ENCODE results near the gene RNF224. TPM values are rescaled to one million over a fixed set of nuclear protein-coding genes. Genes with fewer than 3 reads are reported as not detected.

Gene RNF224
- total RNA-seq, 2 experiments from 2014 or later, result 0.14 TPM; not detected in 1

DNA sequence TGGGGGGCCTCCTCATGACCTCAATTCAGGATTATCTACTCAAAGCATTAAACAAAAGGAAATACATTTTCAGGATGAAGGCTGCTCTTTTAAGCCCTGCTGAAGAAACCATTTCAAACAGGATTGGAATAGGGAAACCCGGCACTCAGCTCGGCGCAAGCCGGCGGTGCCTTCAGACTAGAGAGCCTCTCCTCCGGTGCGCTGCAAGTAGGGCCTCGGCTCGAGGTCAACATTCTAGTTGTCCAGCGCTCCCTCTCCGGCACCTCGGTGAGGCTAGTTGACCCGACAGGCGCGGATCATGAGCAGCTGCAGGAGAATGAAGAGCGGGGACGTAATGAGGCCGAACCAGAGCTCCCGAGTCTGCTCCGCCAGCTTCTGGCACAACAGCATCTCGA, 22.6 kb upstream of the RNF224 start:
- CTCF ChIA-PET, result interaction anchor here (0.6 to 1.1 kb wide), 2 partner anchors 16 to 32 kb away, joined by 3 read pairs; no protein-coding TSS in a partner anchor
- Mint-ChIP-seq H3K27ac (peak overlapping the region; percentile 93), H3K4me1 (ENCODE audit: low read depth) (peaks cover 44% of the 10 kb centered on the region), H3K9me3 (no peaks in the 10 kb centered on the region), H3K36me3 (ENCODE audit: low read depth) (peaks cover 13% of the 10 kb centered on the region), H3K4me3 (peak overlapping the region; percentile 95), H3K27me3 (no peaks in the 10 kb centered on the region)
- intact Hi-C loops (cut with DNase I, micrococcal nuclease), result loop anchor here (1.0 kb wide), 2 partner anchors 16 to 19 kb away; partner anchors contain the start of genes ANAPC2 (in 1 of the 2) and SSNA1 (in 1 of the 2)
- no peaks in the 10 kb centered on the region for H3K27me3 ChIP-seq (ENCODE audit: control insufficient read depth in 1 of 2, insufficient read depth in 2 of 2, low read length in 2 of 2)
- peak overlapping the region; percentile 79 to 88 for H3K27ac ChIP-seq (ENCODE audit: low read depth in 1 of 2, low read length in 2 of 2)
- no peaks in the 10 kb centered on the region for H3K9me3 ChIP-seq (ENCODE audit: control insufficient read depth in 1 of 2, insufficient read depth in 1 of 2, low read length in 2 of 2)
- TF ChIP-seq, protein P1, sequence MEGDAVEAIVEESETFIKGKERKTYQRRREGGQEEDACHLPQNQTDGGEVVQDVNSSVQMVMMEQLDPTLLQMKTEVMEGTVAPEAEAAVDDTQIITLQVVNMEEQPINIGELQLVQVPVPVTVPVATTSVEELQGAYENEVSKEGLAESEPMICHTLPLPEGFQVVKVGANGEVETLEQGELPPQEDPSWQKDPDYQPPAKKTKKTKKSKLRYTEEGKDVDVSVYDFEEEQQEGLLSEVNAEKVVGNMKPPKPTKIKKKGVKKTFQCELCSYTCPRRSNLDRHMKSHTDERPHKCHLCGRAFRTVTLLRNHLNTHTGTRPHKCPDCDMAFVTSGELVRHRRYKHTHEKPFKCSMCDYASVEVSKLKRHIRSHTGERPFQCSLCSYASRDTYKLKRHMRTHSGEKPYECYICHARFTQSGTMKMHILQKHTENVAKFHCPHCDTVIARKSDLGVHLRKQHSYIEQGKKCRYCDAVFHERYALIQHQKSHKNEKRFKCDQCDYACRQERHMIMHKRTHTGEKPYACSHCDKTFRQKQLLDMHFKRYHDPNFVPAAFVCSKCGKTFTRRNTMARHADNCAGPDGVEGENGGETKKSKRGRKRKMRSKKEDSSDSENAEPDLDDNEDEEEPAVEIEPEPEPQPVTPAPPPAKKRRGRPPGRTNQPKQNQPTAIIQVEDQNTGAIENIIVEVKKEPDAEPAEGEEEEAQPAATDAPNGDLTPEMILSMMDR (IDR thresholded peaks at IDR 0.05), result no peak
- no peak for ATAC-seq (ENCODE audit: poor library complexity)
- DNase-seq, result no peak
- POLR2A ChIA-PET, result interaction anchor here (0.8 to 4.0 kb wide), 8 partner anchors 11 to 118 kb away, joined by 3 to 22 read pairs (median 5); partner anchors contain the start of genes MAN1B1, RNF208, SSNA1 and TUBB4B
- peaks cover 51% of the 10 kb centered on the region for H3K4me1 ChIP-seq (ENCODE audit: insufficient read depth, low read length)
- peaks cover 5% of the 10 kb centered on the region for H3K36me3 ChIP-seq (ENCODE audit: insufficient read depth, low read length)
- peak overlapping the region; percentile 90 for H3K4me3 ChIP-seq (ENCODE audit: low read length)

DNA sequence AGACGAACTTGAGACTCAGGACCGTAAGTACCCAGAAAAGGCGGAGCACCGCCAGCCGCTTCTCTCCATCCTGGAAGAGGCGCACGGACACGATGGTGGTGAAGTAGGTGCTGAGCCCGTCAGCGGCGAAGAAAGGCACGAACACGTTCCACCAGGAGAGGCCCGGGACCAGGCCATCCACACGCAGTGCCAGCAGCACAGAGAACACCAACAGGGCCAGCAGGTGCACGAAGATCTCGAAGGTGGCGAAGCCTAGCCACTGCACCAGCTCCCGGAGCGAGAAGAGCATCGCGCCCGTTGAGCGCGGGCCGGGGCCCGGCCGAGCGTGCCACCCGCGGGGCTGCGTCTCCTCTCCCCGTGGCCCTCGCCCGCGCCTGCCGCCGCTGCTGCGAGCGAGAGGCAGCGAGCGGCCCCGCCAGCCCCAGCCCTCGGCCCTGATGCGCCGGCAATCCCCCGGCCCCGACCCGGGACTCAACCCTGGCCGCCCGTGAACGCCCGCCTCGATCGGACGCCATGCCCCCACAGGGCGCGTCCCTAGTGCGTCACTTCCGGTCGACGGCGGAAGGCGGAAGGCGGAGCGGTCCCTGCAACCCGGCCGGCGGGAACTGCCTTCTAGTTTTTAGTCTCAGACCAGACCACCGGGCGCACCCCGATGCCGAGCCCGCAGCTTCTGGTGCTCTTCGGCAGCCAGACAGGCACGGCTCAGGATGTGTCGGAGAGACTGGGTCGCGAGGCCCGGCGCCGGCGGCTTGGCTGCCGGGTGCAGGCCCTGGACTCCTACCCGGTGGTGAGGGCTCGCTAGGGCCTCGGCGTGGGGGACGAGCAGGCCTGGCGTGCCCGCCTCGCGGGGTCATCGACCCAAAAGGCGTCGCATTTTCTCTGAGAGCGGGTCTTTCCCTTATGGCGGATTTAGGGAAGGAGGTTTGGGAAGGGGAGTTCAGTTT, 21.9 kb upstream of the RNF224 start, which contains the start of the genes NDOR1 and TMEM203:
TSS of gene NDOR1 (plus strand) at position 575 of the 944 bp plus-strand sequence. CDS start at position 653, 78 bp downstream.
TSS of gene TMEM203 (minus strand) at position 523 of the 944 bp plus-strand sequence. CDS start at position 289, 234 bp downstream.
- TF ChIP-seq, protein P1 (IDR thresholded peaks at IDR 0.05), result no peak
- H3K4me3 ChIP-seq (ENCODE audit: low read length), result peak within 1 kb of the TSS; percentile 90
- peaks cover 44% of the 10 kb centered on the region for H3K4me1 Mint-ChIP-seq (ENCODE audit: low read depth)
- peak within 1 kb of the TSS; percentile 93 for H3K27ac Mint-ChIP-seq
- peaks cover 13% of the 10 kb centered on the region for H3K36me3 Mint-ChIP-seq (ENCODE audit: low read depth)
- H3K27ac ChIP-seq (ENCODE audit: low read depth in 1 of 2, low read length in 2 of 2), result peak within 1 kb of the TSS; percentile 79 to 88
- H3K27me3 Mint-ChIP-seq, result no peaks in the 10 kb centered on the region
- intact Hi-C loops (cut with DNase I, micrococcal nuclease), result loop anchor here (1.0 kb wide), 2 partner anchors 17 to 18 kb away; partner anchors contain the start of genes ANAPC2 (in 1 of the 2) and SSNA1 (in 1 of the 2)
- ATAC-seq (ENCODE audit: poor library complexity) (peak; percentile 48), DNase-seq (peak; percentile 86 to 96 (median 92))
- no peaks in the 10 kb centered on the region for H3K27me3 ChIP-seq (ENCODE audit: control insufficient read depth in 1 of 2, insufficient read depth in 2 of 2, low read length in 2 of 2)
- ChIA-PET POLR2A (interaction anchor here (0.8 to 4.0 kb wide), 8 partner anchors 10 to 119 kb away, joined by 3 to 22 read pairs (median 6); partner anchors contain the start of genes MAN1B1, RNF208, SSNA1 and TUBB4B), CTCF (interaction anchor here (0.6 kb wide), 1 partner anchor 31 kb away, joined by 3 read pairs; no protein-coding TSS in a partner anchor)
- peaks cover 5% of the 10 kb centered on the region for H3K36me3 ChIP-seq (ENCODE audit: insufficient read depth, low read length)
- H3K9me3 Mint-ChIP-seq, result no peaks in the 10 kb centered on the region
- peaks cover 48% of the 10 kb centered on the region for H3K4me1 ChIP-seq (ENCODE audit: insufficient read depth, low read length)
- H3K9me3 ChIP-seq (ENCODE audit: control insufficient read depth in 1 of 2, insufficient read depth in 1 of 2, low read length in 2 of 2), result no peaks in the 10 kb centered on the region
- peak within 1 kb of the TSS; percentile 95 for H3K4me3 Mint-ChIP-seq

DNA sequence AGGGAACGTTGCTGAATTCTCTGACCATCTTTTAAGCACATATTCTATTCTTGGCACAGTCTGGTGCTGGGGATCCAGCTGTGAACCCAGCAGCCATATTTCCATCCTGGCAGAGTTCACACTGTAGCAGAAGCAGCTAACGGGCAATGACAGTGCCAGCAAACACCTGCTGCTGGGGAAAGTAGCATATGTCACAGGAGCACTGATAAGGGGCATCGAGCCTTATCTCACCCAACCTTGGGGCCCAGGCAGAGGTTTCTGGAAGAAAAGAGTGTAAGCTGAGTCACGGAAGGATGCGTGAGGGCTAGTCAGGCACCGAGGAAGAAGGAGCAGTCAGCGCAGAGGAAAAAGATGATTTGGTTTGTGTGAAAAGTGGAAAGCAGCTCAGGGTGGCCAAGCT, 20.7 kb upstream of the RNF224 start:
- H3K4me1 ChIP-seq (ENCODE audit: insufficient read depth, low read length), result peaks cover 41% of the 10 kb centered on the region
- ATAC-seq (ENCODE audit: poor library complexity), result no peak
- intact Hi-C loops (cut with DNase I, micrococcal nuclease), result no loop called here
- no peak overlapping the region for H3K4me3 ChIP-seq (ENCODE audit: low read length)
- DNase-seq, result no peak
- no peaks in the 10 kb centered on the region for H3K27me3 ChIP-seq (ENCODE audit: control insufficient read depth in 1 of 2, insufficient read depth in 2 of 2, low read length in 2 of 2)
- Mint-ChIP-seq H3K27me3 (no peaks in the 10 kb centered on the region), H3K27ac (peak overlapping the region; percentile 93), H3K4me1 (ENCODE audit: low read depth) (peaks cover 39% of the 10 kb centered on the region), H3K4me3 (peak overlapping the region; percentile 95), H3K36me3 (ENCODE audit: low read depth) (peaks cover 13% of the 10 kb centered on the region), H3K9me3 (no peaks in the 10 kb centered on the region)
- no peaks in the 10 kb centered on the region for H3K9me3 ChIP-seq (ENCODE audit: control insufficient read depth in 1 of 2, insufficient read depth in 1 of 2, low read length in 2 of 2)
- ChIA-PET CTCF (interaction anchor here (1.9 kb wide), 1 partner anchor 30 kb away, joined by 7 read pairs; no protein-coding TSS in a partner anchor), POLR2A (interaction anchor here (1.6 to 4.0 kb wide), 3 partner anchors 16 to 34 kb away, joined by 5 to 22 read pairs (median 8); partner anchors contain the start of genes ANAPC2, RNF208, SSNA1 and TUBB4B)
- peak overlapping the region in 1 of 2 donors; percentile 79 for H3K27ac ChIP-seq (ENCODE audit: low read depth in 1 of 2, low read length in 2 of 2)
- TF ChIP-seq, protein P1 (IDR thresholded peaks at IDR 0.05), result no peak
- peaks cover 5% of the 10 kb centered on the region for H3K36me3 ChIP-seq (ENCODE audit: insufficient read depth, low read length)
